Head of caudate nucleus (tissue), 42 donors: ENCODE results near the gene POLR2F.
"Not testable (repeated sequence)": the region's sequence is repeated elsewhere in the genome, so short reads cannot be mapped to it uniquely, and the experiment has no call there.

Source experiments
- DNase-seq, 42 donors: peaks; one replicate each; pipeline versions ENCODE4 v3.0.0 to v3.0.0-alpha.2; 2020 to 2021; ENCODE audit warnings: mixed read lengths in 7 of 42
- intact Hi-C: fragments of 100-400 bp; cut with DNase I; formaldehyde crosslinking; loops from one replicate; pipeline ENCODE4 v1.15.0; 2022

Gene POLR2F

GRCh38 chr22:37972527-37972926 lies 19.0 kb downstream of the POLR2F start:
- intact Hi-C loops: no loop called here
- peak in 7 of 42 donors; percentile 31 to 80 (median 59) for DNase-seq

GRCh38 chr22:37973271-37974170 lies 20.0 kb downstream of the POLR2F start:
- DNase-seq: peak in 1 of 42 donors; percentile 50
- intact Hi-C loops: no loop called here

GRCh38 chr22:37975153-37975552 lies 21.7 kb downstream of the POLR2F start:
- DNase-seq: no peak

GRCh38 chr22:37976022-37976421 lies 22.5 kb downstream of the POLR2F start:
- DNase-seq, intact Hi-C loops: not testable (repeated sequence)

More at GRCh38 chr22:37975153-37975552, 21.7 kb downstream of the POLR2F start:
- intact Hi-C loops: no loop called here

DNA sequence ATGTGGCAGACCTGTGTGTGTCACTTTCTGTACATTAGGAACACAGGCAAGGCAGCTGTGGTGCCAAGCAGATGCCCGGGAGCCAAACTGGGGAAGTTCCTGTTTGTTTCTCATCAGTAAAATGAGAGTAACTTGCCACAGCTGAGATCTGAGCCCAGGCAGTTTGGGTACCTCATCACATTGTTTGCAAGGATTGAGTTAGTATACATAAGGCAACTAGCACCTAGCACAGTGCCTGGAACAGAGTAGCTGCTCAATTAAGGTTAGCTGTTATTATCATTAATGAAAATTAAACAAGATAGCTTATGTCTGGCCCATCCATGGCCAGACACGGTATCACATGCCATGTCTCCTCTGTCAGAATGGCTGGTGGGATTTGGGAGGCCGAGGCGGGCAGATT lies 23.0 kb downstream of the POLR2F start:
- peak in 1 of 42 donors; percentile 53 for DNase-seq

GRCh38 chr22:37979782-37980181 lies 26.3 kb downstream of the POLR2F start:
- peak in 29 of 42 donors; percentile 41 to 83 (median 67) for DNase-seq
- intact Hi-C loops: no loop called here

More for the DNA sequence above, 23.0 kb downstream of the POLR2F start:
- intact Hi-C loops: no loop called here

GRCh38 chr22:37981282-37982011 lies 27.9 kb downstream of the POLR2F start:
- intact Hi-C loops: no loop called here
- DNase-seq: peak in 3 of 42 donors; percentile 29 to 61 (median 38)

DNA sequence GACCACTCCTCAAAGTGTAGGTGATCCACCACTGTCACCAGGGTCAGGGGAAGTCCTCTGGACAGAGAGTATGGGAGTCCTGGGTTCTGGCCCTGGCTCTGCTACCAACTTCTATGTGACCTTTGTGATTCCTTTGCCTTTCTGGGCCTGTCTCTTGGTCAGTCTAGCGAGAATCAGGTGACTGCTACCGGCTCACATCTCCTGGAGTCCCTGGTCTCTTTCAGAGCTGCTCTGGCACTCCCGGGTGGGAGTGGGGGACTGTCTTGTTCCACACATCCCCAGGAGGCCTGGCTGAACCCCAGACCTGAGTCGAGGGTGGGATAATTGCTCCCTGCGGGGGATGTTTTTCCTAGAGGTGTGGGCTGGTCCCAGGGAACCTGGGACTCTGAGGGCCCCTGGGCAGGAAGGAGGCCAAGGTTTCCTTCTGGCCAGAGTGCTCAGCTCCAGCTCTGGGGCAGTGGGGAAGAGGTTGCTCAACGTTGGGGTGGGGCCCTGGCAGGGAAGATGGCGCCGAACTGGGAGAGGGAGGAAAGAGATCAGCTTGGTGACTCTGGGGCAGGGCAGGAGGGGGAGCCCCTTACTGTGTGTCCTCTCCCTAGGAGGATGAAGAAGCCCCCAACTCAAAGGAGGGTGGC lies 28.8 kb downstream of the POLR2F start:
- no peak for DNase-seq
- intact Hi-C loops: no loop called here

DNA sequence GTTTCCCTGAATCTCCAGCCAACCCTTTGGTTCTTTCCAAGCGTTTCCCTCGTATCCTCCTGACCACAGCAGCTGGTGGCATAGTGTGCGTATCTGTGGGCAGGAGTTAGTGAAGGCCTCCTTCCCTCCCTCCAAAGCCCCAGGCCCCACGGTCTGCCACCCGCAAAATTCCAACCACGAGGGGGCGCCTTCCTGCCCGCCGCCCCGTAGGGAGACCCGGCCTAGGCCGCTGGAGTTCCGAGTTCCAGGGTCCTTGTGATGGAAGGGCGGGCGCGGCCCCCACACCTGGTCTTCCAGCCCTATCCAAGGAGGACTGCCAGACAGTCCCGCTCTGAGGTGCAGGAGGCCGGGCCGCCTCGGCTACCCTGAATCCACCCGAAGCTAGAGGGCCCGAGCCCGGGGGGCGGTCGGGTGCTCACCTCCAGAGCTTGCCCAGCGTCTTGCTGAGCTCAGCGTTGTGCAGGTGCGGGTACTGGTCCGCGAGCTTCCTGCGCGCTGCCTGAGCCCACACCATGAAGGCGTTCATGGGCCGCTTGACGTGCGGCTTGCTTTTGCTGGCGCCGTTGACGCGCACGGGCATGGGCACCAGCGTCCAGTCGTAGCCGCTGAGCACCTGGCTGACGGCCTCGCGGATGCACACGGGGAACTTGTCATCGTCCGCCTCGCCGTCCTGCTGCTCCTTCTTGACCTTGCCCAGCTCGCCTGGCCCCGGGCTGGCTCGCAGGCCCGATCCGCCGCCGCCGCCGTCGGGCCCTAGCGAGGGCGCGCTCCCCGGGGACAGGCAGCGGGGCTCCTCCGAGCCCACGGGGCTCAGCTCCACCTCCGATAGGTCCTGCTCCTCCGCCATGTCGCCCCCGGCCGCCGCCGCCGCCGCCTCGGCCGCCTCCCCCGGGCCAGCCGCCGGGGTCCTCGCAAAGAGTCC lies 29.7 kb downstream of the POLR2F start:
- intact Hi-C loops: no loop called here
- peak in 13 of 42 donors; percentile 51 to 82 (median 67) for DNase-seq

DNA sequence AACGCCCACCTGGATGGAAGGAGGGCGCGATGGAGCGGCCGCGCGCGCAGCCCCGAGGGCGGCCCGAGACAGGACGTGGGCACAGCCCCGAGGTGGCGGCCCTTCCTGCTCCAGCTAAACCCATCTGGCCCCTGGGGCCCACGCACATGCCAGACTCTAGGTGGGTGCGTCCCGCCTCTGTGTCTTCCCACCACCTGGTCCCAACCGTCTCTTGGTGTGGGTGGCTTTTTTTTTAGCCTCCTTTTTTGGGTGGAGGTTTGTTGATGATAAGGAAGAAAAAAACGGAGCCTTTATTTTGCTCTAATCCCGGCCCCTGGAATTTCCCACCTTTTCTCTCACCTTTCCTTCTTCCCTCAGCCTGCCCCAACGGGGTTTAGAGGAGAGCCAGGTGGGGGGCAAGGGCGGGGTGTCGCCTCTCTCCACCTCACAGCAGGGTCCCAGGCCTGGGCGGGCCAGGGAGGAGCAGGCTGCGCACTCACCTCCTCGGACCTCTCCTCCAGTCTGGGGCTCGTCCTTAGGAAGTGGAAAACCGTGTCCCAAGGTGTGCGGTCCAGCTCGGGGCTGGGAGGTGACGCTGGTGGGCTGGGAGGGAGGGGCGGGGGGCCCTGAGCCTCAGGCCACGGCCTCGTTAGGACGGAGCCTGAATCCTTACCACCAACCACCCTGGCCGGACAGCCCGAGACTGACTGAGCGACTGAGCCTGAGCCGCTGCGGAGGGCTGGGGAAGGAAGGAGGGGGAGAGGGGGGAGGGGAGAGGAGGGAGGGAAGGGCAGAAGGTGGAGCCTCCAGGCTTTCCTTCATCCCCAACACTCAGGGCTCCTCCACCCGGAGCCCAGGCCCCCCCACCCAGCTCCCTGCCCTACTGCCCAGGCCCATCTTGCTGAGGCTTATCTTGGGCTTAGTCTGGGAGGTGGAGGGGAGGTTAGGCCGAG lies 30.6 kb downstream of the POLR2F start, which contains the start of gene SOX10:
Gene SOX10, minus strand, starts transcription at position 696 of the 932 bp plus-strand sequence. CDS start 771 bp downstream, outside the sequence.
- peak; percentile 61 to 91 (median 82) for DNase-seq
- intact Hi-C loops: loop anchor here (2.0 kb wide), 1 partner anchor 33 kb away; no protein-coding TSS in a partner anchor

DNA sequence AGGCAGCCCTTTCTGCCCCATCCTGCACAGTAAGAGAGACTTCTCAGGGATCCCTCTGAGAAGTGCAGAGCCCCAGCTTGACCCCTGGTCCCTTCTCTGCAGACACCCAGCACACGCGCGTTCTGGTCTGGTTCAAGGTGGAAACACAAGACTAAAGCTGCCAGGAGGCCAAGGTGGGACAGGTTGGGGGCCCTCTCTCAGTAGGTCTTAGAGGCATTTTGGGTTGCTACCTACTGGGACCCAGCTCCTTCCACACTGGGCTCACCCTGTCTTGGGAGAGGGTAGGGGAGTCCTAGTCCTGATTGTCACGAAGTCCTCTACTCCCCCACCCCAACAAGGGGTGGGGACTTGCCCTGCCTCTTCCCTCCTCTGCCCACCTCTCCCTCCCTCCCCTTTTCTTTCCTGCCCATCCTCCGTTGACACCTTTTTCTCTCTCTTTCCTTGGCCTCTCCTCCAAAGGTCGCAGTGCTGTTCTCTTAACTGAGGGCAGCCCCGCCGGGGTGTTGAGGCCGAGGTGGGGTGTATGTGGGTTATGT lies 31.6 kb downstream of the POLR2F start:
- intact Hi-C loops: loop anchor here (2.0 kb wide), 1 partner anchor 32 kb away; no protein-coding TSS in a partner anchor

GRCh38 chr22:37985751-37986281 lies 32.3 kb downstream of the POLR2F start:
- DNase-seq: peak; percentile 66 to 94 (median 86)
- intact Hi-C loops: loop anchor here (2.0 kb wide), 1 partner anchor 31 kb away; no protein-coding TSS in a partner anchor

More for the DNA sequence above, 31.6 kb downstream of the POLR2F start:
- peak in 3 of 42 donors; percentile 29 to 58 (median 36) for DNase-seq

- intact Hi-C loops: no loop called here
- DNase-seq: peak in 4 of 42 donors; percentile 41 to 72 (median 48)
These were observed 32.9 kb downstream of the POLR2F start for GRCh38 chr22:37986371-37986770.

DNA sequence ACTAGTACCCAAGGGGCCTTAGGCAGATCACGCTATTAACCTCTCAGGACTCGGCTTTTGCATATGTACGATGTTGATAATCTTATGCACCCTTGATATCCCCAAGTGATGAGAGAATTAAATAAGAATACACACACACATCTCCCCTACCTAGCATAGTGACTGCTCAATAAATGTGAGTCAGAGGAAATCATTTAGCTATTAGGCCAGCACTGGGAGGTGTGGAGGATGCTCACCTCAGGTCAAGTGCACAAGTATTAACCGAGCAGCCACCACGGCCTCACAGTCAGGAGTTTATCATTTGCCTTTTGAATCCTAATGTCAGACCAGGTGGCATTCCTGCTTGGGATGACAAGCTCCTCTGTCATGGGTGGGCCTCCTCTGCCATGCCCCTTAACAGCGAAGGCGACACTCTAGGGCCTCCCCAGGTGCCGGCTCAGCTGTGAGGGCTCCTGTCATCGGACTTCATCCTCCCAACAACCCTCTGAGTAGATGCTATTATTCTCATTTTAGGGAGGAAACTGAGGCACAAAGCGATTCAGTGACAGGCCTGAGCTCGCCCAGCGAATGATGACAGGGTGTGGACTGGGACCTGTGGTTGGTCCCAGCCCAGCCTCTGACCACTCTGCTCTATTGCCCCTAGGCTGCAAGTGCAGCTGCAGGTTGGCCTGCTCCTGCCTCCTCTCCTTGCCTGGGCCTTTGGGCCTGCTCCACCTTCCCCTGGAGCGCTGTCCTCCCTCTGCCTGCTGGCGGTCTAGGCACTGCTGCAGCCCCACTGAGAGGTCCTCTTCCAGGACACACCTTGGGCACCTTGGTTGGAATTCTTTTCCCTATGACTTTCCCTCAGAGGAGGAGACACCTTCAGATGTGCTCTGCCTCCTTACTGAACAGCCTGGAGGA lies 35.9 kb downstream of the POLR2F start:
- DNase-seq: no peak
- intact Hi-C loops: no loop called here

DNA sequence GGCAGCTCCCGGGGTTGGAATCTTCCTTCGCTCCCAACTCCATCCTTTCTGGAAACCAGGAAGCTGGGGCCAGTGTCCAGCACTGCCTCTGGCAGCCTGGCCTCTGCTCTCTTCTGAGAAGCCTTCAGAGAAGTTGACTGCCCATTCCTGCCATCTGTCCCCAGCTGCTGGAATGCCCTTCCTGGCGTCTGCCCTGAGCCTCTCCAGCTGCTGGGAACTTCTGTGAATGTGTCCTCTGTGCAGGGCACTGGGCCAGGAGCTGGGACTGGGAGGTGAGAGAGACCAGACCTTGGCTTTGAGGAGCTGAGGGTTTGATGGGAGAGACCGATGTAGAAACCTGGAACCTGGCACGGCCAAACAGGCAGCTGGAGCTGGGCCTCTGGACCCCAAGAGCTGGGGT lies 36.8 kb downstream of the POLR2F start:
- peak in 3 of 42 donors; percentile 36 to 68 (median 56) for DNase-seq
- intact Hi-C loops: no loop called here
